Gastrocnemius medialis (tissue), 4 donors: ENCODE measurements around the gene RING1.

Experiments used
- CTCF ChIP-seq, 5 experiments: fragments of 450-650 bp in 3 of 5; fragments of 200-600 bp in 2 of 5; sonication (generic) in 2 of 5; IDR thresholded peaks in 4 of 5; conservative IDR thresholded peaks in 1 of 5; 1 replicate in 4 of 5; 2 replicates in 1 of 5; pipeline ENCODE4 v1.5.1; 2016 to 2019; ENCODE audit warnings: antibody characterized with exemption in 5 of 5, mild to moderate bottlenecking in 3 of 5, moderate library complexity in 3 of 5
- POLR2A ChIP-seq, 2 donors: fragments of 450-650 bp; IDR thresholded peaks; one replicate each; pipeline ENCODE4 v1.6.1; 2017; ENCODE audit warnings: antibody characterized with exemption in 2 of 2, mild to moderate bottlenecking in 2 of 2, moderate library complexity in 2 of 2

GRCh38 chr6:33170176-33171015, 37.9 kb upstream of the RING1 start:
- TF ChIP-seq CTCF (IDR thresholded peaks at IDR 0.05 in 4 of 5, conservative IDR thresholded peaks at IDR 0.05 in 1 of 5) = no peak
- TF ChIP-seq POLR2A (IDR thresholded peaks at IDR 0.05) = no peak
